WTC11 (cell line): ENCODE measurements around the gene HPCAL1. TPM values are rescaled to one million over a fixed set of nuclear protein-coding genes. Genes with fewer than 3 reads are reported as not detected.

Experiments used
- ATAC-seq: fragments of 200-7000 bp; cut with Tn5 transposase; 2 replicates; pipeline ENCODE4 v1.10.0; 2021; ENCODE audit warnings: mild to moderate bottlenecking, moderate library complexity
- CTCF ChIA-PET: fragments of 300-600 bp; sonication (Branson Sonifier 250); formaldehyde crosslinking; loops from one replicate; lab custom pipeline; 2021; ENCODE audit warnings: antibody characterized with exemption; lab: Charles Lee
- POLR2A ChIA-PET: fragments of 350-600 bp; sonication (Branson Sonifier 250); formaldehyde crosslinking; loops from one replicate; lab custom pipeline; 2021; ENCODE audit warnings: antibody characterized with exemption; lab: Charles Lee
- DNase-seq: peaks from one replicate; pipeline ENCODE4 v3.0.0; 2021; ENCODE audit warnings: low spot score
- H3K27ac Mint-ChIP-seq: 2 replicates; pipeline ENCODE4 v1.8.0; 2021; ENCODE audit warnings: mixed read lengths
- H3K27me3 Mint-ChIP-seq: 2 replicates; pipeline ENCODE4 v1.8.0; 2021; ENCODE audit warnings: low read depth, mild to moderate bottlenecking, moderate library complexity, mixed read lengths
- H3K36me3 Mint-ChIP-seq: 2 replicates; pipeline ENCODE4 v1.8.0; 2021; ENCODE audit warnings: mixed read lengths
- H3K4me1 Mint-ChIP-seq: 2 replicates; pipeline ENCODE4 v1.8.0; 2022; ENCODE audit warnings: mixed read lengths
- H3K4me3 Mint-ChIP-seq: 2 replicates; pipeline ENCODE4 v1.8.0; 2021; ENCODE audit warnings: mild to moderate bottlenecking, moderate library complexity, mixed read lengths
- H3K9me3 Mint-ChIP-seq: 2 replicates; pipeline ENCODE4 v1.8.0; 2021; ENCODE audit warnings: mixed read lengths
- AR ChIP-seq: fragments of 250-450 bp; sonication (Bioruptor Pico); IDR thresholded peaks from 2 replicates; pipeline ENCODE4 v1.9.0; 2021; ENCODE audit warnings: mild to moderate bottlenecking
- CREM ChIP-seq: sonication (generic); formaldehyde crosslinking; IDR thresholded peaks from 2 replicates; pipeline ENCODE4 v1.8.1; 2022; ENCODE audit warnings: mild to moderate bottlenecking, missing genetic modification reagents, moderate library complexity
- ESRRA ChIP-seq: sonication (generic); formaldehyde crosslinking; IDR thresholded peaks from 2 replicates; pipeline ENCODE4 v1.8.1; 2022; ENCODE audit warnings: mild to moderate bottlenecking, missing genetic modification reagents, borderline replicate concordance
- HMGA2 ChIP-seq: fragments of 250-450 bp; sonication (Bioruptor Pico); IDR thresholded peaks from 2 replicates; pipeline ENCODE4 v1.4.0; 2021; ENCODE audit warnings: mild to moderate bottlenecking, moderate library complexity
- NR3C1 ChIP-seq: sonication (generic); formaldehyde crosslinking; conservative IDR thresholded peaks from 2 replicates; pipeline ENCODE4 v1.8.1; 2023; ENCODE audit warnings: low read depth, mild to moderate bottlenecking, missing genetic modification reagents
- ZNF317 ChIP-seq: sonication (generic); formaldehyde crosslinking; IDR thresholded peaks from 2 replicates; pipeline ENCODE4 v1.8.1; 2023; ENCODE audit warnings: low read depth, mild to moderate bottlenecking, moderate library complexity, missing genetic modification reagents, borderline replicate concordance
- ZNF416 ChIP-seq: fragments of 250-450 bp; sonication (Bioruptor Pico); IDR thresholded peaks from 2 replicates; pipeline ENCODE4 v1.9.0; 2021; ENCODE audit warnings: mild to moderate bottlenecking, inconsistent platforms
- ZNF671 ChIP-seq: fragments of 250-450 bp; sonication (Bioruptor Pico); IDR thresholded peaks from 2 replicates; pipeline ENCODE4 v1.8.0; 2021; ENCODE audit warnings: mild to moderate bottlenecking
- total RNA-seq: library from RNA; stranded (reverse); gene quantifications from 3 replicates; pipeline ENCODE4 v1.2.3, GENCODE V29; 2021
- TF ChIP-seq, protein P1 (sequence below): sonication (generic); formaldehyde crosslinking; IDR thresholded peaks from 2 replicates; pipeline ENCODE4 v1.8.0; 2022; ENCODE audit warnings: mild to moderate bottlenecking, missing genetic modification reagents
- TF ChIP-seq, protein P2 (sequence below): sonication (generic); formaldehyde crosslinking; IDR thresholded peaks from 2 replicates; pipeline ENCODE4 v1.8.0; 2023; ENCODE audit warnings: missing genetic modification reagents, mild to moderate bottlenecking, borderline replicate concordance
- TF ChIP-seq, protein P3 (sequence below): sonication (generic); formaldehyde crosslinking; IDR thresholded peaks from 2 replicates; pipeline ENCODE4 v1.8.0; 2022; ENCODE audit warnings: missing genetic modification reagents
- TF ChIP-seq, protein P4 (sequence below): fragments of 250-450 bp; sonication (Bioruptor Pico); IDR thresholded peaks from 2 replicates; pipeline ENCODE4 v1.9.0; 2021; ENCODE audit warnings: mild to moderate bottlenecking, borderline replicate concordance

Gene HPCAL1
- total RNA-seq, 1 experiment from 2014 or later, result 11.8 TPM

GRCh38 chr2:10371441-10372196 is 68.9 kb downstream of the HPCAL1 start:
- ATAC-seq (no peak), DNase-seq (no peak)
- Mint-ChIP-seq H3K4me1 (peaks cover 16% of the 10 kb centered on the region), H3K27ac (peak overlapping the region; percentile 45), H3K4me3 (no peak overlapping the region), H3K27me3 (no peaks in the 10 kb centered on the region), H3K36me3 (no peaks in the 10 kb centered on the region), H3K9me3 (no peaks in the 10 kb centered on the region)
- ChIA-PET POLR2A (no interaction called here), CTCF (interaction anchor here (1.1 kb wide), 1 partner anchor 37 kb away, joined by 3 read pairs; no protein-coding TSS in a partner anchor)
- TF ChIP-seq ESRRA (no peak), AR (CRISPR knock-in tag) (no peak), ZNF416 (CRISPR knock-in tag) (no peak), CREM (CRISPR knock-in tag) (no peak), NR3C1 (CRISPR knock-in tag) (no peak), ZNF317 (CRISPR knock-in tag) (no peak), HMGA2 (CRISPR knock-in tag) (no peak)
- TF ChIP-seq, protein P1, sequence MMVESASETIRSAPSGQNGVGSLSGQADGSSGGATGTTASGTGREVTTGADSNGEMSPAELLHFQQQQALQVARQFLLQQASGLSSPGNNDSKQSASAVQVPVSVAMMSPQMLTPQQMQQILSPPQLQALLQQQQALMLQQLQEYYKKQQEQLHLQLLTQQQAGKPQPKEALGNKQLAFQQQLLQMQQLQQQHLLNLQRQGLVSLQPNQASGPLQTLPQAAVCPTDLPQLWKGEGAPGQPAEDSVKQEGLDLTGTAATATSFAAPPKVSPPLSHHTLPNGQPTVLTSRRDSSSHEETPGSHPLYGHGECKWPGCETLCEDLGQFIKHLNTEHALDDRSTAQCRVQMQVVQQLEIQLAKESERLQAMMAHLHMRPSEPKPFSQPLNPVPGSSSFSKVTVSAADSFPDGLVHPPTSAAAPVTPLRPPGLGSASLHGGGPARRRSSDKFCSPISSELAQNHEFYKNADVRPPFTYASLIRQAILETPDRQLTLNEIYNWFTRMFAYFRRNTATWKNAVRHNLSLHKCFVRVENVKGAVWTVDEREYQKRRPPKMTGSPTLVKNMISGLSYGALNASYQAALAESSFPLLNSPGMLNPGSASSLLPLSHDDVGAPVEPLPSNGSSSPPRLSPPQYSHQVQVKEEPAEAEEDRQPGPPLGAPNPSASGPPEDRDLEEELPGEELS (CRISPR knock-in tag), result no peak
- TF ChIP-seq, protein P2, sequence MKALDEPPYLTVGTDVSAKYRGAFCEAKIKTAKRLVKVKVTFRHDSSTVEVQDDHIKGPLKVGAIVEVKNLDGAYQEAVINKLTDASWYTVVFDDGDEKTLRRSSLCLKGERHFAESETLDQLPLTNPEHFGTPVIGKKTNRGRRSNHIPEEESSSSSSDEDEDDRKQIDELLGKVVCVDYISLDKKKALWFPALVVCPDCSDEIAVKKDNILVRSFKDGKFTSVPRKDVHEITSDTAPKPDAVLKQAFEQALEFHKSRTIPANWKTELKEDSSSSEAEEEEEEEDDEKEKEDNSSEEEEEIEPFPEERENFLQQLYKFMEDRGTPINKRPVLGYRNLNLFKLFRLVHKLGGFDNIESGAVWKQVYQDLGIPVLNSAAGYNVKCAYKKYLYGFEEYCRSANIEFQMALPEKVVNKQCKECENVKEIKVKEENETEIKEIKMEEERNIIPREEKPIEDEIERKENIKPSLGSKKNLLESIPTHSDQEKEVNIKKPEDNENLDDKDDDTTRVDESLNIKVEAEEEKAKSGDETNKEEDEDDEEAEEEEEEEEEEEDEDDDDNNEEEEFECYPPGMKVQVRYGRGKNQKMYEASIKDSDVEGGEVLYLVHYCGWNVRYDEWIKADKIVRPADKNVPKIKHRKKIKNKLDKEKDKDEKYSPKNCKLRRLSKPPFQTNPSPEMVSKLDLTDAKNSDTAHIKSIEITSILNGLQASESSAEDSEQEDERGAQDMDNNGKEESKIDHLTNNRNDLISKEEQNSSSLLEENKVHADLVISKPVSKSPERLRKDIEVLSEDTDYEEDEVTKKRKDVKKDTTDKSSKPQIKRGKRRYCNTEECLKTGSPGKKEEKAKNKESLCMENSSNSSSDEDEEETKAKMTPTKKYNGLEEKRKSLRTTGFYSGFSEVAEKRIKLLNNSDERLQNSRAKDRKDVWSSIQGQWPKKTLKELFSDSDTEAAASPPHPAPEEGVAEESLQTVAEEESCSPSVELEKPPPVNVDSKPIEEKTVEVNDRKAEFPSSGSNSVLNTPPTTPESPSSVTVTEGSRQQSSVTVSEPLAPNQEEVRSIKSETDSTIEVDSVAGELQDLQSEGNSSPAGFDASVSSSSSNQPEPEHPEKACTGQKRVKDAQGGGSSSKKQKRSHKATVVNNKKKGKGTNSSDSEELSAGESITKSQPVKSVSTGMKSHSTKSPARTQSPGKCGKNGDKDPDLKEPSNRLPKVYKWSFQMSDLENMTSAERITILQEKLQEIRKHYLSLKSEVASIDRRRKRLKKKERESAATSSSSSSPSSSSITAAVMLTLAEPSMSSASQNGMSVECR (CRISPR knock-in tag), result no peak

GRCh38 chr2:10372203-10372861 is 69.6 kb downstream of the HPCAL1 start:
- ChIA-PET CTCF (interaction anchor here (1.1 kb wide), 1 partner anchor 37 kb away, joined by 3 read pairs; no protein-coding TSS in a partner anchor), POLR2A (no interaction called here)
- TF ChIP-seq, protein P3, sequence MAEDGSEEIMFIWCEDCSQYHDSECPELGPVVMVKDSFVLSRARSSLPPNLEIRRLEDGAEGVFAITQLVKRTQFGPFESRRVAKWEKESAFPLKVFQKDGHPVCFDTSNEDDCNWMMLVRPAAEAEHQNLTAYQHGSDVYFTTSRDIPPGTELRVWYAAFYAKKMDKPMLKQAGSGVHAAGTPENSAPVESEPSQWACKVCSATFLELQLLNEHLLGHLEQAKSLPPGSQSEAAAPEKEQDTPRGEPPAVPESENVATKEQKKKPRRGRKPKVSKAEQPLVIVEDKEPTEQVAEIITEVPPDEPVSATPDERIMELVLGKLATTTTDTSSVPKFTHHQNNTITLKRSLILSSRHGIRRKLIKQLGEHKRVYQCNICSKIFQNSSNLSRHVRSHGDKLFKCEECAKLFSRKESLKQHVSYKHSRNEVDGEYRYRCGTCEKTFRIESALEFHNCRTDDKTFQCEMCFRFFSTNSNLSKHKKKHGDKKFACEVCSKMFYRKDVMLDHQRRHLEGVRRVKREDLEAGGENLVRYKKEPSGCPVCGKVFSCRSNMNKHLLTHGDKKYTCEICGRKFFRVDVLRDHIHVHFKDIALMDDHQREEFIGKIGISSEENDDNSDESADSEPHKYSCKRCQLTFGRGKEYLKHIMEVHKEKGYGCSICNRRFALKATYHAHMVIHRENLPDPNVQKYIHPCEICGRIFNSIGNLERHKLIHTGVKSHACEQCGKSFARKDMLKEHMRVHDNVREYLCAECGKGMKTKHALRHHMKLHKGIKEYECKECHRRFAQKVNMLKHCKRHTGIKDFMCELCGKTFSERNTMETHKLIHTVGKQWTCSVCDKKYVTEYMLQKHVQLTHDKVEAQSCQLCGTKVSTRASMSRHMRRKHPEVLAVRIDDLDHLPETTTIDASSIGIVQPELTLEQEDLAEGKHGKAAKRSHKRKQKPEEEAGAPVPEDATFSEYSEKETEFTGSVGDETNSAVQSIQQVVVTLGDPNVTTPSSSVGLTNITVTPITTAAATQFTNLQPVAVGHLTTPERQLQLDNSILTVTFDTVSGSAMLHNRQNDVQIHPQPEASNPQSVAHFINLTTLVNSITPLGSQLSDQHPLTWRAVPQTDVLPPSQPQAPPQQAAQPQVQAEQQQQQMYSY (CRISPR knock-in tag), result no peak
- TF ChIP-seq, protein P4, sequence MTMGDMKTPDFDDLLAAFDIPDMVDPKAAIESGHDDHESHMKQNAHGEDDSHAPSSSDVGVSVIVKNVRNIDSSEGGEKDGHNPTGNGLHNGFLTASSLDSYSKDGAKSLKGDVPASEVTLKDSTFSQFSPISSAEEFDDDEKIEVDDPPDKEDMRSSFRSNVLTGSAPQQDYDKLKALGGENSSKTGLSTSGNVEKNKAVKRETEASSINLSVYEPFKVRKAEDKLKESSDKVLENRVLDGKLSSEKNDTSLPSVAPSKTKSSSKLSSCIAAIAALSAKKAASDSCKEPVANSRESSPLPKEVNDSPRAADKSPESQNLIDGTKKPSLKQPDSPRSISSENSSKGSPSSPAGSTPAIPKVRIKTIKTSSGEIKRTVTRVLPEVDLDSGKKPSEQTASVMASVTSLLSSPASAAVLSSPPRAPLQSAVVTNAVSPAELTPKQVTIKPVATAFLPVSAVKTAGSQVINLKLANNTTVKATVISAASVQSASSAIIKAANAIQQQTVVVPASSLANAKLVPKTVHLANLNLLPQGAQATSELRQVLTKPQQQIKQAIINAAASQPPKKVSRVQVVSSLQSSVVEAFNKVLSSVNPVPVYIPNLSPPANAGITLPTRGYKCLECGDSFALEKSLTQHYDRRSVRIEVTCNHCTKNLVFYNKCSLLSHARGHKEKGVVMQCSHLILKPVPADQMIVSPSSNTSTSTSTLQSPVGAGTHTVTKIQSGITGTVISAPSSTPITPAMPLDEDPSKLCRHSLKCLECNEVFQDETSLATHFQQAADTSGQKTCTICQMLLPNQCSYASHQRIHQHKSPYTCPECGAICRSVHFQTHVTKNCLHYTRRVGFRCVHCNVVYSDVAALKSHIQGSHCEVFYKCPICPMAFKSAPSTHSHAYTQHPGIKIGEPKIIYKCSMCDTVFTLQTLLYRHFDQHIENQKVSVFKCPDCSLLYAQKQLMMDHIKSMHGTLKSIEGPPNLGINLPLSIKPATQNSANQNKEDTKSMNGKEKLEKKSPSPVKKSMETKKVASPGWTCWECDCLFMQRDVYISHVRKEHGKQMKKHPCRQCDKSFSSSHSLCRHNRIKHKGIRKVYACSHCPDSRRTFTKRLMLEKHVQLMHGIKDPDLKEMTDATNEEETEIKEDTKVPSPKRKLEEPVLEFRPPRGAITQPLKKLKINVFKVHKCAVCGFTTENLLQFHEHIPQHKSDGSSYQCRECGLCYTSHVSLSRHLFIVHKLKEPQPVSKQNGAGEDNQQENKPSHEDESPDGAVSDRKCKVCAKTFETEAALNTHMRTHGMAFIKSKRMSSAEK, result no peak
- TF ChIP-seq ZNF671 (CRISPR knock-in tag), result no peak
- DNase-seq (no peak), ATAC-seq (no peak)
- Mint-ChIP-seq H3K4me3 (no peak overlapping the region), H3K27me3 (no peaks in the 10 kb centered on the region), H3K9me3 (no peaks in the 10 kb centered on the region), H3K4me1 (peaks cover 20% of the 10 kb centered on the region), H3K36me3 (no peaks in the 10 kb centered on the region), H3K27ac (peak overlapping the region; percentile 45; the same call in 1 of the 2 replicates)
